ENCODE measurements around the gene ERICH2. TPM values are rescaled to one million over a fixed set of nuclear protein-coding genes. Genes with fewer than 3 reads are reported as not detected.

ERICH2 gene
- polyA plus RNA-seq, 1 of the 3 experiments (the other 2 are of a cell fraction) = not detected

GRCh38 chr2:170843656-170844055 lies 73.5 kb downstream of the ERICH2 start (continued):
- TF ChIP-seq USF1 (IDR thresholded peaks at IDR 0.05; ENCODE audit: borderline replicate concordance, low read depth) (no peak), MXI1 (IDR thresholded peaks at IDR 0.05; ENCODE audit: low read depth, low read length) (no peak), SMC3 (IDR thresholded peaks at IDR 0.05; ENCODE audit: low read depth, low read length) (no peak), TEAD4 (IDR thresholded peaks at IDR 0.05; ENCODE audit: borderline replicate concordance, insufficient read depth) (peak; percentile 94), PBX3 (IDR thresholded peaks at IDR 0.05) (peak; percentile 93), NFIC (IDR thresholded peaks at IDR 0.05; ENCODE audit: borderline replicate concordance) (peak; percentile 90), CTCF (IDR thresholded peaks at IDR 0.05) (no peak), ZBTB33 (IDR thresholded peaks at IDR 0.05; ENCODE audit: borderline replicate concordance, low read depth) (0 out of 2 replicates have a peak, but pooled peaks have one; percentile 49), JUND (IDR thresholded peaks at IDR 0.05) (peak; percentile 95), IRF3 (IDR thresholded peaks at IDR 0.05; ENCODE audit: low read depth, low read length) (no peak), SIN3A (IDR thresholded peaks at IDR 0.05; ENCODE audit: borderline replicate concordance, low read depth, low read length) (peak; percentile 19; the same call in 1 of the 2 replicates), RXRA (IDR thresholded peaks at IDR 0.05; ENCODE audit: borderline replicate concordance, low read depth) (peak; percentile 79; the same call in 1 of the 2 replicates), FOXM1 (IDR thresholded peaks at IDR 0.05; ENCODE audit: low read depth) (peak; percentile 60; the same call in 1 of the 2 replicates), RCOR1 (IDR thresholded peaks at IDR 0.05; ENCODE audit: low read length) (no peak), TAF1 (IDR thresholded peaks at IDR 0.05; ENCODE audit: borderline replicate concordance, low read depth, low read length) (no peak)

All from SK-N-SH (cell line).